Loucy (cell line): Measurements from ENCODE around the gene HLA-DMB.

Experiments
- EZH2phosphoT487 ChIP-seq: fragments of 200-600 bp; IDR thresholded peaks from 2 replicates; pipeline ENCODE4 v1.6.1; 2018; ENCODE audit warnings: antibody characterized with exemption, mild to moderate bottlenecking, moderate library complexity, borderline replicate concordance
- TF ChIP-seq, protein P1 (sequence below): fragments of 200-600 bp; sonication (generic); conservative IDR thresholded peaks from 2 replicates; pipeline ENCODE4 v1.5.1; 2014; ENCODE audit warnings: mild to moderate bottlenecking, antibody characterized with exemption, low read length

DNA sequence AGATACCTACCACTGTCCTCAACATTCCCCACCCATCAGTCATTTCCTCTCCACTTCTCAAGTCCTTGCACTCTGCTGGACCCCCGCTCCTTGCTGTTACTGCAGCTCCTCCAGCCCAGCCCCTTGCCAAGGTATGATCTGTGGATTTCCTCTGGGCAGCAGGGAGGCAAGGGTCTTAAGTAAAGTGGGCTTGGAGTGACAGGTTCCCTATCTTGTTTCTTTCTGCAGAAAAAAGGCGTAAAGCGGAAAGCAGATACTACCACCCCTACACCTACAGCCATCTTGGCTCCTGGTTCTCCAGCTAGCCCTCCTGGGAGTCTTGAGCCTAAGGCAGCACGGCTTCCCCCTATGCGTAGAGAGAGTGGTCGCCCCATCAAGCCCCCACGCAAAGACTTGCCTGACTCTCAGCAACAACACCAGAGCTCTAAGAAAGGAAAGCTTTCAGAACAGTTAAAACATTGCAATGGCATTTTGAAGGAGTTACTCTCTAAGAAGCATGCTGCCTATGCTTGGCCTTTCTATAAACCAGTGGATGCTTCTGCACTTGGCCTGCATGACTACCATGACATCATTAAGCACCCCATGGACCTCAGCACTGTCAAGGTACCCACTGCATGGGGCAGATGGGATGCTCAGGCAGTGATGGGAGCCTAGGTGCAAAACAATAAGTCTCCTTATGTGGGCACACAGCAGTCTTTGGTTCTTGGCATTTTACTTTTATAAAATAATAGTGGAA lies 35.7 kb upstream of the HLA-DMB start:
- TF ChIP-seq, protein P1, sequence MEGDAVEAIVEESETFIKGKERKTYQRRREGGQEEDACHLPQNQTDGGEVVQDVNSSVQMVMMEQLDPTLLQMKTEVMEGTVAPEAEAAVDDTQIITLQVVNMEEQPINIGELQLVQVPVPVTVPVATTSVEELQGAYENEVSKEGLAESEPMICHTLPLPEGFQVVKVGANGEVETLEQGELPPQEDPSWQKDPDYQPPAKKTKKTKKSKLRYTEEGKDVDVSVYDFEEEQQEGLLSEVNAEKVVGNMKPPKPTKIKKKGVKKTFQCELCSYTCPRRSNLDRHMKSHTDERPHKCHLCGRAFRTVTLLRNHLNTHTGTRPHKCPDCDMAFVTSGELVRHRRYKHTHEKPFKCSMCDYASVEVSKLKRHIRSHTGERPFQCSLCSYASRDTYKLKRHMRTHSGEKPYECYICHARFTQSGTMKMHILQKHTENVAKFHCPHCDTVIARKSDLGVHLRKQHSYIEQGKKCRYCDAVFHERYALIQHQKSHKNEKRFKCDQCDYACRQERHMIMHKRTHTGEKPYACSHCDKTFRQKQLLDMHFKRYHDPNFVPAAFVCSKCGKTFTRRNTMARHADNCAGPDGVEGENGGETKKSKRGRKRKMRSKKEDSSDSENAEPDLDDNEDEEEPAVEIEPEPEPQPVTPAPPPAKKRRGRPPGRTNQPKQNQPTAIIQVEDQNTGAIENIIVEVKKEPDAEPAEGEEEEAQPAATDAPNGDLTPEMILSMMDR, result no peak
- no peak for TF ChIP-seq EZH2phosphoT487
